DND-41 (cell line): ENCODE data around the gene NEURL1B.

ENCODE experiments used
- EZH2 ChIP-seq: IDR thresholded peaks from 3 replicates; pipeline ENCODE4 v1.6.1; 2012; ENCODE audit warnings: borderline replicate concordance, low read depth, mild to moderate bottlenecking, moderate library complexity, low read length, inconsistent platforms; ENCODE audit not compliant: severe bottlenecking
- TF ChIP-seq, protein P1 (sequence below): IDR thresholded peaks from 2 replicates; pipeline ENCODE4 v1.5.1; 2012; ENCODE audit warnings: borderline replicate concordance, low read length, moderate library complexity, mild to moderate bottlenecking; ENCODE audit not compliant: poor library complexity, severe bottlenecking; ENCODE audit errors: extremely low read depth

- TF ChIP-seq, protein P1, sequence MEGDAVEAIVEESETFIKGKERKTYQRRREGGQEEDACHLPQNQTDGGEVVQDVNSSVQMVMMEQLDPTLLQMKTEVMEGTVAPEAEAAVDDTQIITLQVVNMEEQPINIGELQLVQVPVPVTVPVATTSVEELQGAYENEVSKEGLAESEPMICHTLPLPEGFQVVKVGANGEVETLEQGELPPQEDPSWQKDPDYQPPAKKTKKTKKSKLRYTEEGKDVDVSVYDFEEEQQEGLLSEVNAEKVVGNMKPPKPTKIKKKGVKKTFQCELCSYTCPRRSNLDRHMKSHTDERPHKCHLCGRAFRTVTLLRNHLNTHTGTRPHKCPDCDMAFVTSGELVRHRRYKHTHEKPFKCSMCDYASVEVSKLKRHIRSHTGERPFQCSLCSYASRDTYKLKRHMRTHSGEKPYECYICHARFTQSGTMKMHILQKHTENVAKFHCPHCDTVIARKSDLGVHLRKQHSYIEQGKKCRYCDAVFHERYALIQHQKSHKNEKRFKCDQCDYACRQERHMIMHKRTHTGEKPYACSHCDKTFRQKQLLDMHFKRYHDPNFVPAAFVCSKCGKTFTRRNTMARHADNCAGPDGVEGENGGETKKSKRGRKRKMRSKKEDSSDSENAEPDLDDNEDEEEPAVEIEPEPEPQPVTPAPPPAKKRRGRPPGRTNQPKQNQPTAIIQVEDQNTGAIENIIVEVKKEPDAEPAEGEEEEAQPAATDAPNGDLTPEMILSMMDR, result no peak
- TF ChIP-seq EZH2, result no peak
Measured at GRCh38 chr5:172640822-172641358, at the start of gene NEURL1B.
